Activated CD8-positive, alpha-beta memory T cell treated with anti-CD3 and anti-CD28 coated beads for 36 hours (primary cell): ENCODE data around the gene PLEKHA7. TPM values are rescaled to one million over a fixed set of nuclear protein-coding genes. Genes with fewer than 3 reads are reported as not detected.

Experiments used
- CTCF ChIA-PET: fragments of 350-600 bp; sonication (Branson Sonifier 250); formaldehyde crosslinking; loops from one replicate; lab custom pipeline; 2021; ENCODE audit warnings: antibody characterized with exemption; lab: Charles Lee
- POLR2A ChIA-PET: fragments of 350-600 bp; sonication (Branson Sonifier 250); formaldehyde crosslinking; loops from one replicate; lab custom pipeline; 2021; ENCODE audit warnings: antibody characterized with exemption; lab: Charles Lee
- total RNA-seq, 2 experiments: library from RNA; stranded (reverse); gene quantifications; one replicate each; pipeline ENCODE4 v1.2.3, GENCODE V29; 2021

PLEKHA7 gene
- total RNA-seq, 2 experiments from 2014 or later: 9.5 TPM

GRCh38 chr11:16960250-16960649, 54.0 kb downstream of the PLEKHA7 start:
- POLR2A ChIA-PET: no interaction called here
- CTCF ChIA-PET: no interaction called here

GRCh38 chr11:16959602-16960001, 54.6 kb downstream of the PLEKHA7 start:
- CTCF ChIA-PET: no interaction called here

GRCh38 chr11:16958833-16959232, 55.4 kb downstream of the PLEKHA7 start:
- ChIA-PET POLR2A (no interaction called here), CTCF (no interaction called here)

More at GRCh38 chr11:16959602-16960001, 54.6 kb downstream of the PLEKHA7 start:
- POLR2A ChIA-PET: no interaction called here

GRCh38 chr11:16956538-16957153, 57.6 kb downstream of the PLEKHA7 start:
- POLR2A ChIA-PET: no interaction called here
- CTCF ChIA-PET: interaction anchor here (0.7 kb wide), 1 partner anchor 128 kb away, joined by 3 read pairs; no protein-coding TSS in a partner anchor

- ChIA-PET CTCF (no interaction called here), POLR2A (no interaction called here)
Observed at GRCh38 chr11:16953663-16954062, 60.6 kb downstream of the PLEKHA7 start.

- ChIA-PET CTCF (interaction anchor here (0.6 to 1.2 kb wide), 3 partner anchors 117 to 126 kb away, joined by 3 to 6 read pairs (median 3); no protein-coding TSS in a partner anchor), POLR2A (no interaction called here)
Observed at GRCh38 chr11:16946477-16947282, 67.5 kb downstream of the PLEKHA7 start.

GRCh38 chr11:16945671-16946469, 68.3 kb downstream of the PLEKHA7 start:
- CTCF ChIA-PET: interaction anchor here (0.6 to 1.5 kb wide), 3 partner anchors 117 to 122 kb away, joined by 3 to 6 read pairs (median 4); no protein-coding TSS in a partner anchor
- POLR2A ChIA-PET: no interaction called here

- ChIA-PET CTCF (no interaction called here), POLR2A (no interaction called here)
Observed at GRCh38 chr11:16942911-16943310, 71.3 kb downstream of the PLEKHA7 start.

GRCh38 chr11:16942342-16942741, 71.9 kb downstream of the PLEKHA7 start:
- ChIA-PET POLR2A (no interaction called here), CTCF (no interaction called here)

GRCh38 chr11:16941935-16942334, 72.3 kb downstream of the PLEKHA7 start:
- ChIA-PET POLR2A (interaction anchor here (0.6 kb wide), 1 partner anchor 274 kb away, joined by 3 read pairs; no protein-coding TSS in a partner anchor), CTCF (no interaction called here)

- CTCF ChIA-PET: no interaction called here
- POLR2A ChIA-PET: no interaction called here
Observed at GRCh38 chr11:16938061-16938460, 76.2 kb downstream of the PLEKHA7 start.

GRCh38 chr11:16936643-16937042, 77.6 kb downstream of the PLEKHA7 start:
- ChIA-PET CTCF (no interaction called here), POLR2A (no interaction called here)

GRCh38 chr11:16935518-16936302, 78.5 kb downstream of the PLEKHA7 start:
- POLR2A ChIA-PET: no interaction called here
- CTCF ChIA-PET: no interaction called here

- ChIA-PET CTCF (interaction anchor here (0.6 to 1.1 kb wide), 2 partner anchors 114 to 139 kb away, joined by 3 read pairs; no protein-coding TSS in a partner anchor), POLR2A (no interaction called here)
Observed at GRCh38 chr11:16933756-16934603, 80.2 kb downstream of the PLEKHA7 start.

GRCh38 chr11:16933291-16933690, 80.9 kb downstream of the PLEKHA7 start:
- ChIA-PET POLR2A (no interaction called here), CTCF (interaction anchor here (1.1 kb wide), 1 partner anchor 113 kb away, joined by 3 read pairs; no protein-coding TSS in a partner anchor)

- CTCF ChIA-PET: no interaction called here
- POLR2A ChIA-PET: no interaction called here
Observed at GRCh38 chr11:16928044-16928443, 86.2 kb downstream of the PLEKHA7 start.

- ChIA-PET POLR2A (no interaction called here), CTCF (no interaction called here)
Observed at GRCh38 chr11:16926883-16927626, 87.2 kb downstream of the PLEKHA7 start.
